PC-3 (cell line): ENCODE measurements around the gene TANC1.

Experiments
- EZH2phosphoT487 ChIP-seq: fragments of 300-600 bp; sonication (generic); IDR thresholded peaks from 2 replicates; pipeline ENCODE4 v1.6.1; 2018; ENCODE audit warnings: mild to moderate bottlenecking, antibody characterized with exemption, low read length, borderline replicate concordance
- TF ChIP-seq, protein P1 (sequence below): fragments of 300-600 bp; sonication (generic); conservative IDR thresholded peaks from 2 replicates; pipeline ENCODE4 v1.5.1; 2017; ENCODE audit warnings: antibody characterized with exemption, low read depth, mild to moderate bottlenecking, low read length

DNA sequence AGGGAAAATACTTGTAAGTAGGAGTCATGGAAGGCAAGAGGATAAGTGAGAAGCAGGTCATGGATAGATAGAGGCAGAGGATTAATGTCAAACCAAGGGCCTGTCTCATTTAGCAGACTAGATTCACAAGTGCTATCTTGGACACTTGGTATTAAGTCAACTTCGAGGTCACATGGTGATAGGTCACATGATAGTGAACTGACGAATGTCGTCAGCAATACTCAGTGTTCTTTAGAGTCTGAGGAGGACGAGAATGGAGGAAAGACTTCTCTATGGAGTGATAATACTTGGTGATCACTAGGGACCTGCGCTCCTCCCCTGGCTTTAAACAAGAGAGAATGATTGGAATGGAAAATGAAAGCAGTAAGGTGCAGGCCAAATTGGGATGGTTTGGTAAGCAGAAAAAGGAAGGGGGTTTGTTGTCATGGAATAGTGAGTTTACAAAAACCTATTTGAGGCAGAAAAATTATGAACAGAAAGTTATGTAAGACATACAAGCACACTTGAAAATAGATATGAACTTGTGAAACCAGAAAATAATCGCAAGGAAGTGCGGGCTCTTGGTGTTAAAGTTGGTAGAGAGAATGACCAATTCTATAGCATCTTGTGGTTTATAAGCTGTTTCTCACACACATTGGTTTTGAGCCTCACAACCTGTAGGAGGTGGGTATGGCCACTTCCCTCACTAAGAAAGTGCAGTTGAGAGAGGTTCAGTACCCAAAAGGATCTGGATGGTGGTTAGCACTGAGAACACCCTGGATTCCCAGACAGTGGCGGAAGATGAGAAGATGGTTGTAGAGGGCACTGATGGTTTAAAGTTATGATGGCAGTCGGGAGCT is 176.6 kb downstream of the TANC1 start:
- TF ChIP-seq, protein P1, sequence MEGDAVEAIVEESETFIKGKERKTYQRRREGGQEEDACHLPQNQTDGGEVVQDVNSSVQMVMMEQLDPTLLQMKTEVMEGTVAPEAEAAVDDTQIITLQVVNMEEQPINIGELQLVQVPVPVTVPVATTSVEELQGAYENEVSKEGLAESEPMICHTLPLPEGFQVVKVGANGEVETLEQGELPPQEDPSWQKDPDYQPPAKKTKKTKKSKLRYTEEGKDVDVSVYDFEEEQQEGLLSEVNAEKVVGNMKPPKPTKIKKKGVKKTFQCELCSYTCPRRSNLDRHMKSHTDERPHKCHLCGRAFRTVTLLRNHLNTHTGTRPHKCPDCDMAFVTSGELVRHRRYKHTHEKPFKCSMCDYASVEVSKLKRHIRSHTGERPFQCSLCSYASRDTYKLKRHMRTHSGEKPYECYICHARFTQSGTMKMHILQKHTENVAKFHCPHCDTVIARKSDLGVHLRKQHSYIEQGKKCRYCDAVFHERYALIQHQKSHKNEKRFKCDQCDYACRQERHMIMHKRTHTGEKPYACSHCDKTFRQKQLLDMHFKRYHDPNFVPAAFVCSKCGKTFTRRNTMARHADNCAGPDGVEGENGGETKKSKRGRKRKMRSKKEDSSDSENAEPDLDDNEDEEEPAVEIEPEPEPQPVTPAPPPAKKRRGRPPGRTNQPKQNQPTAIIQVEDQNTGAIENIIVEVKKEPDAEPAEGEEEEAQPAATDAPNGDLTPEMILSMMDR: no peak
- TF ChIP-seq EZH2phosphoT487: no peak
